Measurements from ENCODE around the gene RBM27. TPM values are rescaled to one million over a fixed set of nuclear protein-coding genes. Genes with fewer than 3 reads are reported as not detected.
A peak's percentile ranks its signal among the peaks of the same experiment; 100 is the strongest.
"Not testable (repeated sequence)": the region's sequence is repeated elsewhere in the genome, so short reads cannot be mapped to it uniquely, and the experiment has no call there.

The RBM27 gene
- total RNA-seq, 1 experiment from 2014 or later = 22.5 TPM

DNA sequence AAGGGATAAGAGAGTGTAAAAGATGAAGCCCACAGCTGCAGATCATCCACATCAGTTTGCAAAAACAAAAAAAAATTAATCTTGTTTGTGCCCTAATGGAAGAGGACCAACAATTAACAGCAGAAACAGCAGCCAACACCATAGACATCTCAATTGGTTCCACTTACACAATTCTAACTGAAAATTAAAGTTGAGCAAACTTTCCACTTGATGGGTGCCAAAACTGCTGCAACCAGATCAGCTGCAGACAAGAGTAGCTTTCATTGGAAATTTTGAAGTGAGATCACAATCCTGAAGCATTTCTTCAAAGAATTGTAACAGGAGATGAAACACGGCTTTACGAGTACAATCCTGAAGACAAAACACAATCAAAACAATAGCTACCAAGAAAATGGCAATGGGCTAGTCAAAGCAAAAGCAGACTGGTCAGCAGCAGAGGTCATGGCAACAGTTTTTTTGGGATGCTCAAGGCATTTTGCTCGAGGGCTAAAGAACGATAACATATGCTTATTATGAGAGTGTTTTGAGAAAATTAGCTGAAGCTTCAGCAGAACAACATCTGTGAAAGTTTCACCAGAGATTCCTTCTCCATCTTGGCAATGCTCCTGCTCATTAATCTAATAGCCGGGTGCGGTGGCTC is 4.1 kb upstream of the RBM27 start:
- H3K4me3 ChIP-seq (ENCODE audit: low read depth in 2 of 2, low read length in 2 of 2) = no peak overlapping the region
- BruUV-seq (replicated peaks) = no TSS peak
- H3K9me3 ChIP-seq (ENCODE audit: control insufficient read depth, insufficient read depth, low read depth, low read length) = no peaks in the 10 kb centered on the region
- intact Hi-C loops (cut with micrococcal nuclease; ENCODE audit: unreplicated experiment) (no loop called here), in situ Hi-C loops (cut with HindIII; ENCODE audit: low pct_unique_long_range_greater_than_20kb, low sequenced_read_pairs) (no loop called here)
- H3K27me3 ChIP-seq (ENCODE audit: control insufficient read depth, insufficient read depth, low read length) = no peaks in the 10 kb centered on the region
- no peak for DNase-seq (ENCODE audit: low read depth, low spot score)
- ATAC-seq = no peak
- peaks cover 6% of the 10 kb centered on the region; the same call in 1 of the 2 replicates for H3K4me1 ChIP-seq (ENCODE audit: control insufficient read depth, insufficient read depth, low read length)
- TF ChIP-seq TCF7L2 (IDR thresholded peaks at IDR 0.05; ENCODE audit: low read depth, low read length) (no peak), SIN3A (IDR thresholded peaks at IDR 0.05; ENCODE audit: borderline replicate concordance, insufficient read depth, low read depth, low read length) (no peak), POLR2AphosphoS5 (IDR thresholded peaks at IDR 0.05; ENCODE audit: low read depth, low read length) (no peak)
- TF ChIP-seq, protein P1, sequence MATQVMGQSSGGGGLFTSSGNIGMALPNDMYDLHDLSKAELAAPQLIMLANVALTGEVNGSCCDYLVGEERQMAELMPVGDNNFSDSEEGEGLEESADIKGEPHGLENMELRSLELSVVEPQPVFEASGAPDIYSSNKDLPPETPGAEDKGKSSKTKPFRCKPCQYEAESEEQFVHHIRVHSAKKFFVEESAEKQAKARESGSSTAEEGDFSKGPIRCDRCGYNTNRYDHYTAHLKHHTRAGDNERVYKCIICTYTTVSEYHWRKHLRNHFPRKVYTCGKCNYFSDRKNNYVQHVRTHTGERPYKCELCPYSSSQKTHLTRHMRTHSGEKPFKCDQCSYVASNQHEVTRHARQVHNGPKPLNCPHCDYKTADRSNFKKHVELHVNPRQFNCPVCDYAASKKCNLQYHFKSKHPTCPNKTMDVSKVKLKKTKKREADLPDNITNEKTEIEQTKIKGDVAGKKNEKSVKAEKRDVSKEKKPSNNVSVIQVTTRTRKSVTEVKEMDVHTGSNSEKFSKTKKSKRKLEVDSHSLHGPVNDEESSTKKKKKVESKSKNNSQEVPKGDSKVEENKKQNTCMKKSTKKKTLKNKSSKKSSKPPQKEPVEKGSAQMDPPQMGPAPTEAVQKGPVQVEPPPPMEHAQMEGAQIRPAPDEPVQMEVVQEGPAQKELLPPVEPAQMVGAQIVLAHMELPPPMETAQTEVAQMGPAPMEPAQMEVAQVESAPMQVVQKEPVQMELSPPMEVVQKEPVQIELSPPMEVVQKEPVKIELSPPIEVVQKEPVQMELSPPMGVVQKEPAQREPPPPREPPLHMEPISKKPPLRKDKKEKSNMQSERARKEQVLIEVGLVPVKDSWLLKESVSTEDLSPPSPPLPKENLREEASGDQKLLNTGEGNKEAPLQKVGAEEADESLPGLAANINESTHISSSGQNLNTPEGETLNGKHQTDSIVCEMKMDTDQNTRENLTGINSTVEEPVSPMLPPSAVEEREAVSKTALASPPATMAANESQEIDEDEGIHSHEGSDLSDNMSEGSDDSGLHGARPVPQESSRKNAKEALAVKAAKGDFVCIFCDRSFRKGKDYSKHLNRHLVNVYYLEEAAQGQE (IDR thresholded peaks at IDR 0.05; ENCODE audit: insufficient read depth in 1 of 2, low read depth in 2 of 2, low read length in 1 of 2) = no peak
- TF ChIP-seq, protein P2, sequence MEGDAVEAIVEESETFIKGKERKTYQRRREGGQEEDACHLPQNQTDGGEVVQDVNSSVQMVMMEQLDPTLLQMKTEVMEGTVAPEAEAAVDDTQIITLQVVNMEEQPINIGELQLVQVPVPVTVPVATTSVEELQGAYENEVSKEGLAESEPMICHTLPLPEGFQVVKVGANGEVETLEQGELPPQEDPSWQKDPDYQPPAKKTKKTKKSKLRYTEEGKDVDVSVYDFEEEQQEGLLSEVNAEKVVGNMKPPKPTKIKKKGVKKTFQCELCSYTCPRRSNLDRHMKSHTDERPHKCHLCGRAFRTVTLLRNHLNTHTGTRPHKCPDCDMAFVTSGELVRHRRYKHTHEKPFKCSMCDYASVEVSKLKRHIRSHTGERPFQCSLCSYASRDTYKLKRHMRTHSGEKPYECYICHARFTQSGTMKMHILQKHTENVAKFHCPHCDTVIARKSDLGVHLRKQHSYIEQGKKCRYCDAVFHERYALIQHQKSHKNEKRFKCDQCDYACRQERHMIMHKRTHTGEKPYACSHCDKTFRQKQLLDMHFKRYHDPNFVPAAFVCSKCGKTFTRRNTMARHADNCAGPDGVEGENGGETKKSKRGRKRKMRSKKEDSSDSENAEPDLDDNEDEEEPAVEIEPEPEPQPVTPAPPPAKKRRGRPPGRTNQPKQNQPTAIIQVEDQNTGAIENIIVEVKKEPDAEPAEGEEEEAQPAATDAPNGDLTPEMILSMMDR (IDR thresholded peaks at IDR 0.05) = no peak
- ChIA-PET CTCF (no interaction called here), POLR2A (no interaction called here)
- no peaks in the 10 kb centered on the region; the same call in 1 of the 2 replicates for H3K36me3 ChIP-seq (ENCODE audit: control insufficient read depth, insufficient read depth, low read length)
- no peak overlapping the region for H3K27ac ChIP-seq (ENCODE audit: low read length)

DNA sequence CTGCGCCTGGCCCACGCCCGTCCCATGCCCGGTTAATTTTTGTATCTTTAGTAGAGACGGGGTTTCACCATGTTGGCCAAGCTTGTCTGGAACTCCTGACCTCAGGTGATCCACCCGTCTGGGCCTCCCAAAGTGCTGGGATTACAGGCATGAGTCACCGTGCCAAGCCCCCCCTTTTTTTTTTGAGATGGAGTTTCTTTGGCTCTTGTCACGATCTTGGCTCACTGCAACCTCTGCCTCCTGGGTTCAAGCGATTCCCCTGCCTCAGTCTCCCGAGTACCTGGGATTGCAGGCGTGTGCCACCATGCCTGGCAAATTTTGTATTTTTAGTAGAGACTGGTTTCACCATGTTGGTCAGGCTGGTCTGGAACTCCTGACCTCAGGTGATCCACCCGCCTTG is 1.6 kb upstream of the RBM27 start:
- H3K9me3 ChIP-seq (ENCODE audit: control insufficient read depth, insufficient read depth, low read depth, low read length); DNase-seq (ENCODE audit: low read depth, low spot score); in situ Hi-C loops (cut with HindIII; ENCODE audit: low pct_unique_long_range_greater_than_20kb, low sequenced_read_pairs); CTCF ChIA-PET; intact Hi-C loops (cut with micrococcal nuclease; ENCODE audit: unreplicated experiment); H3K27me3 ChIP-seq (ENCODE audit: control insufficient read depth, insufficient read depth, low read length); H3K4me3 ChIP-seq (ENCODE audit: low read depth in 2 of 2, low read length in 2 of 2); H3K4me1 ChIP-seq (ENCODE audit: control insufficient read depth, insufficient read depth, low read length); POLR2A ChIA-PET; H3K36me3 ChIP-seq (ENCODE audit: control insufficient read depth, insufficient read depth, low read length); ATAC-seq; BruUV-seq (replicated peaks); H3K27ac ChIP-seq (ENCODE audit: low read length): not testable (repeated sequence)

DNA sequence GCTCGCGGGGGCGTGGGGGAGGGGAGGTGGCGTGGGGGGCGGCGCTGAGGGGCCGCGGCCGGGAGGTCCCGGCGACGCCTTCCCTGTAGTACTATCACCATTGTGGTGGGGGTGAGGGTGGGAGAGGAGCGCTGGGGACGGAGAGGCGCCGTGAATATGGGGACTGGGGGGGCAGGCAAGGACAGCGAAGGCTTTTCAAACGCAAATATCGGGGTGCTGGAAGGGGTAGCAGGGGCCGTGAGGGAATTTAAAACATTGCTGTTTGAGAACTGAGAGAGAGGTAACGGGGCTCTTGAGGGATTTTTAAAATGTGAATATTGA is 427 bp downstream of the RBM27 start:
- TF ChIP-seq TCF7L2 (IDR thresholded peaks at IDR 0.05; ENCODE audit: low read depth, low read length) = no peak
- TF ChIP-seq, protein P2 (IDR thresholded peaks at IDR 0.05) = no peak
- TF ChIP-seq POLR2AphosphoS5 (IDR thresholded peaks at IDR 0.05; ENCODE audit: low read depth, low read length) = no peak
- TF ChIP-seq, protein P1 (IDR thresholded peaks at IDR 0.05; ENCODE audit: insufficient read depth in 1 of 2, low read depth in 2 of 2, low read length in 1 of 2) = no peak
- no peak for TF ChIP-seq SIN3A (IDR thresholded peaks at IDR 0.05; ENCODE audit: borderline replicate concordance, insufficient read depth, low read depth, low read length)
- Histone ChIP-seq H3K4me1 (ENCODE audit: control insufficient read depth, insufficient read depth, low read length) (peaks cover 6% of the 10 kb centered on the region; the same call in 1 of the 2 replicates), H3K4me3 (ENCODE audit: low read depth in 2 of 2, low read length in 2 of 2) (peak overlapping the region; percentile 65 to 71), H3K27ac (ENCODE audit: low read length) (peak overlapping the region; percentile 85), H3K27me3 (ENCODE audit: control insufficient read depth, insufficient read depth, low read length) (no peaks in the 10 kb centered on the region), H3K36me3 (ENCODE audit: control insufficient read depth, insufficient read depth, low read length) (no peaks in the 10 kb centered on the region; the same call in 1 of the 2 replicates), H3K9me3 (ENCODE audit: control insufficient read depth, insufficient read depth, low read depth, low read length) (no peaks in the 10 kb centered on the region)
- DNase-seq (ENCODE audit: low read depth, low spot score) (no peak), ATAC-seq (peak; percentile 24)
- ChIA-PET CTCF (interaction anchor here (1.0 kb wide), 1 partner anchor 21 kb away, joined by 3 read pairs; no protein-coding TSS in a partner anchor), POLR2A (interaction anchor here (0.7 kb wide), 1 partner anchor 10 kb away, joined by 3 read pairs; no protein-coding TSS in a partner anchor)
- no TSS peak for BruUV-seq (replicated peaks)
- intact Hi-C loops (cut with micrococcal nuclease; ENCODE audit: unreplicated experiment) = no loop called here
- in situ Hi-C loops (cut with HindIII; ENCODE audit: low pct_unique_long_range_greater_than_20kb, low sequenced_read_pairs) = no loop called here

All from Panc1 (cell line).